ENCODE data around the gene TMEM63C.

The TMEM63C gene

DNA sequence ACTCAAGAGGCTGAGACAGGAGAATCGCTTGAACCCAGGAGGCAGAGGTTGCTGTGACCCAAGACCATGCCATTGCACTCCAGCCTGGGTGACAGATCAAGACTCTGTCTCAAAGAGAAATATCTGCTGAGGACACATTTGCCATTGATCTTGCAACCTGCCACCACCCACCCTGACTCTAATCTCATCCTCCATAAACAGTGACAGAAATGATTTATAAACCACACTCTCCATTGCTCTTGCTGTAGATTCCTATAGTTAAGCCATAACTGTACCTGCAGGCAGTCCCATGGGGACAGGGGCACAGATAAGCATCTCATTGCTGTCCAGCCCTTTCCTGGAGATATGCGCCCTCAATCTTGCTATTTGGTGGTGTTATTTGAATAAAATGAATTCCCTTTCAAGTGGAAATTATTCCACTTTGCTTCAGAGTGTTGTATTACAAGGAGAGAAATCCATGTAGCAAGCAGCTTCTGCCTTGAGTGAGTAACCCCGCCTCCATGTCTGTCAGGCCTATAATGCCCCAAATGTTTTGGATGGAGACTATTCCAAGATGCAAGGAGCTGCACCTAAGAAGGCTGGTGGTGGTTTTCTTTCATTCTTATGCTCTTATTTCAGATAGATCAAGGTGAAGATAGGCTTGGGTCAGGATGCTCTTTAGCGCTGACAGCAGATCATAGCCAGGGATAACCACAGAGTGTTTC, 37.0 kb upstream of the TMEM63C start:
- Histone ChIP-seq H3K4me3 (ENCODE audit: low read depth, low read length) (no peak overlapping the region), H3K27me3 (ENCODE audit: control insufficient read depth, insufficient read depth, low read length) (peaks cover 18% of the 10 kb centered on the region), H3K9me3 (ENCODE audit: control insufficient read depth, insufficient read depth, low read length) (no peaks in the 10 kb centered on the region), H3K4me1 (ENCODE audit: control insufficient read depth, insufficient read depth, low read length) (peaks cover 52% of the 10 kb centered on the region), H3K36me3 (ENCODE audit: control insufficient read depth, insufficient read depth, low read length) (no peaks in the 10 kb centered on the region), H3K9ac (ENCODE audit: low read depth, low read length) (no peak overlapping the region), H3K27ac (ENCODE audit: low read depth, low read length) (no peak overlapping the region)

DNA sequence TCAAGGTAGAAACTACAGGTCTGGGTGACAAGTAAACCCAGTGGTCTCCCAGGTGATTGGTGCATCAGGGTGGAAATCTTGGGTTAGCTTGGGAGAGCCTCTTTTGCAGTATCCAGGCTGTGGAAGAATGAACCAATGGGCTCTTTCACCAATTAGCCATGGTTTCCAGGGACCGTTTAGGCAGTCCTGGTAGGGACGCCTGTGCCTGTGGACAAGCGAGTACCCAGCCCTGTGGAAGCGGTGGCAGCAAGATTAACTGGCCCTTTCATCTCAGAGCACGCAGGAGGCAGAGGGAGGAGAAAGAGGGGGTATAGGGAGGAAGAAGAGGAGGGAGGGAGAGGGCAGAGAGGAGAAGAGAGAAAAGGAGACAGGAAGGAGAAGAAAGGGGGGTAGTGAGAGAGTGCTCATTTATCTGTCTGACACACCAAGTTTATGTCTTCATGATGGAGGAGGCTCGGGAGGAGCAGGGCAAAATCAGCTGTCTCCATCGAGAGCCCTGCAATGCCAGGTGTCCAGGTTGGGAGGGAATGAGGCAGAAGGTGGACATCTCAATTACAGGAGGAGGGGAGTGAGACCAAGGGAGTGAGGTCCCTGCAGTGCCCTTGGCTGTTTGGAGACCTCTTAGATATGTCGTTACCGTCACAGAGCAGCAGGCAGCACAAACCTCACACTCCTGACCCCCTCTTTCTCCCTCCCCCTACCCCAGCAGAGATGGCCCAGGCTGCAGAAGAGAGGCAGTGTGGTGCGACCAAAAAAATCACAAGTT, 35.4 kb upstream of the TMEM63C start:
- Histone ChIP-seq H3K9me3 (ENCODE audit: control insufficient read depth, insufficient read depth, low read length) (no peaks in the 10 kb centered on the region), H3K4me1 (ENCODE audit: control insufficient read depth, insufficient read depth, low read length) (peaks cover 48% of the 10 kb centered on the region), H3K27me3 (ENCODE audit: control insufficient read depth, insufficient read depth, low read length) (peaks cover 10% of the 10 kb centered on the region; the same call in 1 of the 2 replicates), H3K27ac (ENCODE audit: low read depth, low read length) (no peak overlapping the region), H3K36me3 (ENCODE audit: control insufficient read depth, insufficient read depth, low read length) (no peaks in the 10 kb centered on the region), H3K4me3 (ENCODE audit: low read depth, low read length) (no peak overlapping the region), H3K9ac (ENCODE audit: low read depth, low read length) (no peak overlapping the region)

DNA sequence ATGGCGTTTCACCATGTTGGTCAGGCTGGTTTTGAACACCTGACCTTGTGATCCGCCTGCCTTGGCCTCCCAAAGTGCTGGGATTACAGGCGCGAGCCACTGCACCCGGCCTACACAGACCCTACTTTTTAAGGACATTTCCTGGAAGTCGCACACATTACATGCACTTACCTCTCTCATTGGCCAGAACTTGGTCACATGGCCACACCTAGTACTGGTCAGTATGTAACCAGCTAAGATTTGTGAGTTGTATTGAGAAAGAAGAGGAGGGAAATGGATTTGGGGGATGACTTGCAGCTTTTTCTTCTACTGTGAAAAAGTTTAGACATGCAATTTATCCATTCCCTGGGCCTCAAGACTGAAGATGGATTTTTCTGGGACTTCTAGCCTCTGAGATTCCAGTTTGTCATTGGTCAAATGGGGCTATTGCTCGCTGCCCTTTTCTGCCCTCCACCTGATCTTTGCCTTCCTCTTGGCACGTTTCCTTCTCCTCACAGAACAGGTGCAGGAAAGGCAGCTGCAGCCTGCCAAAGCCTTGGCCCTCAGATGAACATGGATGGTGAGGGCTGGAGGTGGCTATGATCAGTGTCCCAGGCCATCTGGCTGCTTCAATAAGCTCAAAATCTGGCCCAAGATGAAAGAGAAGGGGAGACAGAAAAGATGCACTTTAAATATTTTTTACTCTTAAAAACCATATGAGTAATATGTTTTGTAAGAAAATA, 32.9 kb upstream of the TMEM63C start:
- Histone ChIP-seq H3K27me3 (ENCODE audit: control insufficient read depth, insufficient read depth, low read length) (peaks cover 2% of the 10 kb centered on the region; the same call in 1 of the 2 replicates), H3K9me3 (ENCODE audit: control insufficient read depth, insufficient read depth, low read length) (no peaks in the 10 kb centered on the region), H3K4me3 (ENCODE audit: low read depth, low read length) (no peak overlapping the region), H3K4me1 (ENCODE audit: control insufficient read depth, insufficient read depth, low read length) (peaks cover 33% of the 10 kb centered on the region), H3K27ac (ENCODE audit: low read depth, low read length) (no peak overlapping the region), H3K36me3 (ENCODE audit: control insufficient read depth, insufficient read depth, low read length) (no peaks in the 10 kb centered on the region), H3K9ac (ENCODE audit: low read depth, low read length) (no peak overlapping the region)

DNA sequence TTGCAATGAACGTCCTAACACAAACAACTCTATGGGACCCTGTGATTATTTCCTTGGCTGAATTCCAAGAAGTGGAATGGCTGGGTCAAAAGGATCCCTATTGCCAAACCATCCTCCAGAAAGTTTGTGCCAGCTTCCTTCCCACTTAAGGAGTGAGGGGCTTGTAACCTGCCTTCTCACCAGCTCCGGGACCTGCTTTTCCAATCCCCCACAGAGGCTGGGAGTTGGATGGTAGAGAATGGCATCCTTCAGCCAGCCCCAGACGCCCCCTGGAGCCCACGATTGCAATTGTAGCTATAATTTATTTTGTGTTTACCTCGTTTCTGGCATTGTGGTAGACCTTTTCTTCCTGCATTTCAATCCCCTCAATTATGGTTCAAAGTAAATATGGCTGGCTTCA, 30.4 kb upstream of the TMEM63C start:
- H3K4me3 ChIP-seq (ENCODE audit: low read depth, low read length) = no peak overlapping the region
- H3K4me1 ChIP-seq (ENCODE audit: control insufficient read depth, insufficient read depth, low read length) = peaks cover 8% of the 10 kb centered on the region
- H3K27me3 ChIP-seq (ENCODE audit: control insufficient read depth, insufficient read depth, low read length) = no peaks in the 10 kb centered on the region
- H3K36me3 ChIP-seq (ENCODE audit: control insufficient read depth, insufficient read depth, low read length) = no peaks in the 10 kb centered on the region
- H3K9ac ChIP-seq (ENCODE audit: low read depth, low read length) = no peak overlapping the region
- no peaks in the 10 kb centered on the region for H3K9me3 ChIP-seq (ENCODE audit: control insufficient read depth, insufficient read depth, low read length)
- H3K27ac ChIP-seq (ENCODE audit: low read depth, low read length) = no peak overlapping the region

DNA sequence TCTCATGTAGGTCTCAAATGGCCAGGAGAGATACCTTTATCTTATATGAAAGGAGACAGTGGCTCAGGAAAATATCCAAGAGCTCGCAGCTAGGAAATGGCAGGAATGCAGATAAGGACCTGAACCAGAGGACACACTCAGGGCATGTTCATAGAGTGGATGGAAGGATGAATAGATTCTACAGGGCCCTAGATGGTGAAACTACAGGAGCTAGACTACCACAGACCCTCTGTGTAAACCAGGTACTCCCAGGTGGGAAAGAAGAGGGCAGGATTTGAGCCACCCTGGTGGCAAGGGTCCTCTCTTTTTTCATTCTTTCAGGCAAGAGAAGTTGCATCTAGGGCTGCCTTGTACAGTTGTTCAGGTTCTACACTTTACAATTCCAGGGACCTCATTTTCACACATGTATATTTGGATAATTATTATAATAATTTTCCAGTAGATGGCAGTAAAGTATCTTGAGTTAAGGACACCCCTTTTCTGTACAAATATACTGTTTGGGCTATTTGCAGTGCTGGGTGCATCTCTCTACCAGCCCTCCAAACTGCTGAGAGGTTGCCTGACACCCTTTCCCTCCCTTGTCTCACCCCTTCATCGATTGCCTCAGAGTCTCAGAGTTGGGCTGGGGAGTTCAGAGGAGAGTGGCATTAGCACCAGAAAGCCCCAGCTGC, 29.5 kb upstream of the TMEM63C start:
- H3K4me1 ChIP-seq (ENCODE audit: control insufficient read depth, insufficient read depth, low read length) = 0 out of 2 replicates have a peak, but pooled peaks cover 3% of the 10 kb centered on the region
- H3K27ac ChIP-seq (ENCODE audit: low read depth, low read length) = no peak overlapping the region
- no peak overlapping the region for H3K4me3 ChIP-seq (ENCODE audit: low read depth, low read length)
- H3K9me3 ChIP-seq (ENCODE audit: control insufficient read depth, insufficient read depth, low read length) = no peaks in the 10 kb centered on the region
- no peak overlapping the region for H3K9ac ChIP-seq (ENCODE audit: low read depth, low read length)
- H3K27me3 ChIP-seq (ENCODE audit: control insufficient read depth, insufficient read depth, low read length) = no peaks in the 10 kb centered on the region
- no peaks in the 10 kb centered on the region for H3K36me3 ChIP-seq (ENCODE audit: control insufficient read depth, insufficient read depth, low read length)

- H3K9me3 ChIP-seq (ENCODE audit: control insufficient read depth, insufficient read depth, low read length) = no peaks in the 10 kb centered on the region
- H3K4me3 ChIP-seq (ENCODE audit: low read depth, low read length) = no peak overlapping the region
- H3K27me3 ChIP-seq (ENCODE audit: control insufficient read depth, insufficient read depth, low read length) = no peaks in the 10 kb centered on the region
- peaks cover 14% of the 10 kb centered on the region for H3K4me1 ChIP-seq (ENCODE audit: control insufficient read depth, insufficient read depth, low read length)
- H3K36me3 ChIP-seq (ENCODE audit: control insufficient read depth, insufficient read depth, low read length) = no peaks in the 10 kb centered on the region
- H3K9ac ChIP-seq (ENCODE audit: low read depth, low read length) = no peak overlapping the region
- no peak overlapping the region for H3K27ac ChIP-seq (ENCODE audit: low read depth, low read length)
Observed at GRCh38 chr14:77153802-77154201, 27.8 kb upstream of the TMEM63C start.

DNA sequence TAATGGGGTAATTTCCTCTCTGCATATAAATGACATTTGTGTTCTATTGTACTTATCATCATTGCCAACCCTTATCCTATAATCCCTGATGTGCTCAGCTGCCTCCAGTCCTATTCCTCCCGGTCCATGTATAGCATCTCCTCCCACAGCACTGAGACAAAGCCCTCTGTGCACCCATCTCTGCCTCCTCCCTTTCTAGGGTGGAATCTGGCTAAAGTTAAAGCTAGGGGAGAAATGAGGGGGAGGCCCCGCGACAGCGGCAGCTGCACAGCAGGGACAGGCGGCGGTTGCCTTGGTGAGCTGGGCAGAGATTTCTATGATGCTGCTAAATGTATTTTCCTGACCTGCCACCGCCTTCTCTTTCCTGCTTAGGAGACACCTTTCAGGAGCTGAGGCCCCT, 27.2 kb upstream of the TMEM63C start:
- peaks cover 17% of the 10 kb centered on the region for H3K4me1 ChIP-seq (ENCODE audit: control insufficient read depth, insufficient read depth, low read length)
- no peak overlapping the region for H3K9ac ChIP-seq (ENCODE audit: low read depth, low read length)
- no peak overlapping the region for H3K27ac ChIP-seq (ENCODE audit: low read depth, low read length)
- H3K36me3 ChIP-seq (ENCODE audit: control insufficient read depth, insufficient read depth, low read length) = no peaks in the 10 kb centered on the region
- no peaks in the 10 kb centered on the region for H3K9me3 ChIP-seq (ENCODE audit: control insufficient read depth, insufficient read depth, low read length)
- H3K4me3 ChIP-seq (ENCODE audit: low read depth, low read length) = no peak overlapping the region
- no peaks in the 10 kb centered on the region for H3K27me3 ChIP-seq (ENCODE audit: control insufficient read depth, insufficient read depth, low read length)

DNA sequence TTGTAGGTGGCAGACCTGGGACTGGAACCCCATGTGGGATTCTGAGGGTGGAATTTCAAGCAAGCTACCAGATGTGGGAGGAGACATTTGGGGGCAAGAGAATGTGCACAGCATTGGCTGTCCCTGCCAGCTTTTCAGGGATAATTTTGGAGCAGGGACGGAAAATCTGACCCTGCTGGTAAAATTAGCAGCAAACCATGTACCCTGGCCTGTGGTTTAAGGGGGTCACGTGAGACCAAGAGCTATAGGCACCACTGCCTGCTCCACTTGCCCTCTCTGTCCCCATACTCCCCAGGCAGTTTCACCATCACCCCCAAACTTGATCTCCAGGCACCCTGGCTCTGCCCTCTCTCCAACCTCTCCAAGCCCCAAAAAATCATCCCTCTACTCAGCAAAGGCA, 26.5 kb upstream of the TMEM63C start:
- H3K9ac ChIP-seq (ENCODE audit: low read depth, low read length) = no peak overlapping the region
- peaks cover 17% of the 10 kb centered on the region for H3K4me1 ChIP-seq (ENCODE audit: control insufficient read depth, insufficient read depth, low read length)
- no peak overlapping the region for H3K4me3 ChIP-seq (ENCODE audit: low read depth, low read length)
- no peaks in the 10 kb centered on the region for H3K9me3 ChIP-seq (ENCODE audit: control insufficient read depth, insufficient read depth, low read length)
- no peak overlapping the region for H3K27ac ChIP-seq (ENCODE audit: low read depth, low read length)
- H3K27me3 ChIP-seq (ENCODE audit: control insufficient read depth, insufficient read depth, low read length) = no peaks in the 10 kb centered on the region
- no peaks in the 10 kb centered on the region for H3K36me3 ChIP-seq (ENCODE audit: control insufficient read depth, insufficient read depth, low read length)

DNA sequence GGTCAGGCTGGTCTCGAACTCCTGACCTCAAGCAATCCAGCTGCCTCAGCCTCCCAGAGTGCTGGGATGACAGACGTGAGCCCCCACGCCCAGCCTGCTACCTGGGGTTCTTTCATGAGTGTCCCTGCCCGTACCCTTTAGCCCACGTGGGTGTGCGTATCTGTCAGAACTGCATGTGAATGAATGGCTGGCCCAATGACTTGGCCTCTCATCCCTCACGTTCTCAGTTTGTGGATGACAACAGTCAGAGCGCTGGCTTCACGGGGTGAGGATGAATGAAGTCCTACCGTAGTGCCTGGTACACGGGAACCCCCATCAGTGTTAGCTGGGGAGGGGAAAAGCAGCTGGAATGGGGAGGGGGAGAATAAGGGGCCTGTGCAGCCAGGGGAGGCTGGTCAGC, 23.9 kb upstream of the TMEM63C start:
- Histone ChIP-seq H3K4me3 (ENCODE audit: low read depth, low read length) (no peak overlapping the region), H3K27ac (ENCODE audit: low read depth, low read length) (no peak overlapping the region), H3K9ac (ENCODE audit: low read depth, low read length) (no peak overlapping the region), H3K9me3 (ENCODE audit: control insufficient read depth, insufficient read depth, low read length) (no peaks in the 10 kb centered on the region), H3K27me3 (ENCODE audit: control insufficient read depth, insufficient read depth, low read length) (no peaks in the 10 kb centered on the region), H3K36me3 (ENCODE audit: control insufficient read depth, insufficient read depth, low read length) (no peaks in the 10 kb centered on the region), H3K4me1 (ENCODE audit: control insufficient read depth, insufficient read depth, low read length) (peaks cover 13% of the 10 kb centered on the region)

DNA sequence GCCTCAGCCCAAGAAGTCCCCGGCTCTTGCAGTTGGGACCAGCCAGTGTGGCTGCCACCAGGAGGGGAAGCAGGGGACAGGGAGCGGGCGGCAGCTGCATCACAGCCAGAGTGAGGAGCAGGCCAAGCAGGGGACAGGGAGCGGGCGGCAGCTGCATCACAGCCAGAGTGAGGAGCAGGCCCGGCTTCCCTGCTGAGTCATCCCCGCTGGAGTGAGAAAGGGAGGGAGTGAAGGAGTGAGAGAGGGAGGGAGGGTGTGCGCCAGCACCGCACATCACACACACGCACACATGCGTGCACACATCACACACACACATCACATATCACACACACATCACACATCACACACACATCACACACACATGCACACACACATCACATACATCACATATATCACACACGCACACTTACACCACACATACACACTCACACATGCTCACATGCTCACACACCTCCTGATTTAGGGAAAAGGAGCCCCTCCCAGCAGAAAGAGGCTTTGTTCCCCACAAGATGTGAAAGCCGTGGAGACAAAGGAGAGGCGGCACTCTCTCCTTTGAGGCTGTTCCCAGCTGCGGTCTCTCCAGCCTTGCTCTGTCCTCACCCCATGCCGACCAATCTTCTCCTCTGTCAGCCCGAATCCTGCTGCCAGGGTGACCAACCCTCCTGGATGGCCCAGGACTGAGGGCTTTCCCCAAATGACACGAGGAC, 23.3 kb upstream of the TMEM63C start:
- no peak overlapping the region for H3K4me3 ChIP-seq (ENCODE audit: low read depth, low read length)
- no peaks in the 10 kb centered on the region for H3K36me3 ChIP-seq (ENCODE audit: control insufficient read depth, insufficient read depth, low read length)
- no peak overlapping the region for H3K9ac ChIP-seq (ENCODE audit: low read depth, low read length)
- H3K27ac ChIP-seq (ENCODE audit: low read depth, low read length) = no peak overlapping the region
- H3K9me3 ChIP-seq (ENCODE audit: control insufficient read depth, insufficient read depth, low read length) = no peaks in the 10 kb centered on the region
- H3K4me1 ChIP-seq (ENCODE audit: control insufficient read depth, insufficient read depth, low read length) = peaks cover 13% of the 10 kb centered on the region
- no peaks in the 10 kb centered on the region for H3K27me3 ChIP-seq (ENCODE audit: control insufficient read depth, insufficient read depth, low read length)
